GM18508 (cell line): ENCODE results near the gene NAB2.

Experiments
- ATAC-seq: cut with Tn5 transposase; IDR thresholded peaks from one replicate; pipeline ENCODE4 v1.9.1; 2021; ENCODE audit warnings: moderate number of reproducible peaks; ENCODE audit not compliant: insufficient read depth, unreplicated experiment

NAB2 gene

DNA sequence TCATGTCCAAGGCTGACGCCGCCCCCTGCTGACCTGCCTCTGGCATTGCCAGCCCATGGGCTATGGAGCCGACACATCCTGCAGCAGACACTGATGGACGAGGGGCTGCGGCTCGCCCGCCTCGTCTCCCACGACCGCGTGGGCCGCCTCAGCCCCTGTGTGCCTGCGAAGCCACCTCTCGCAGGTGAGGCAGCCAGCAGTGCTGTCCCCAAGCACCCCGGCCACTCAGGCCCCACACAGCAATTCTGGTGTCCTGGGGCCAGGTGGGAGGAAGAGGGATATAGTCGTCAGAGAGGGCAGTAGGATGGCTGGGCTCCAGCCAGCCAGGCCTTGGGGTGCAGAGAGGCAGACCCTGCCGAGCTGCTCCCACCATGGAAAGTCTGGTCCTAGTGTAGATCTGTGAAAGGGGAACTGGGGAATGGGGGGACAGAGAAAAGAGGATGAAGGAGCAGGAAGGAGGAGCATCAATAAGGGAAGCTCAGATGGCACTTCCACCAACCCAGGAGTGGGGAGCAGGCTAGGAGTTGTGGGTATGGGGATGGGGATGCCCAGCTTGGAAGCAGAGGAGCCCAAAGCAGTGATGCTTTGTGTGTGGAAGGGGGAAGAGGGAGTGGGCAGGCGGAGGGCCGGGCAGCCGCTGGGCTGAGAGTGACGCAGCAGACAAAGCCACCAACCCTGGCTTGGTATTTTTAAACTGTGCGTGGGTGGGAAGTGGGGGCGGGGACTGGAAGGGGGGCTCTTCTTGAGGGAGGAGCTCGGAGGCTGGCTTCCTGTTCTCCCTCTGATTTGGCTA, 4.7 kb downstream of the NAB2 start:
- no peak for ATAC-seq

- no peak for ATAC-seq
Observed at GRCh38 chr12:57094208-57095160, 5.6 kb downstream of the NAB2 start.

DNA sequence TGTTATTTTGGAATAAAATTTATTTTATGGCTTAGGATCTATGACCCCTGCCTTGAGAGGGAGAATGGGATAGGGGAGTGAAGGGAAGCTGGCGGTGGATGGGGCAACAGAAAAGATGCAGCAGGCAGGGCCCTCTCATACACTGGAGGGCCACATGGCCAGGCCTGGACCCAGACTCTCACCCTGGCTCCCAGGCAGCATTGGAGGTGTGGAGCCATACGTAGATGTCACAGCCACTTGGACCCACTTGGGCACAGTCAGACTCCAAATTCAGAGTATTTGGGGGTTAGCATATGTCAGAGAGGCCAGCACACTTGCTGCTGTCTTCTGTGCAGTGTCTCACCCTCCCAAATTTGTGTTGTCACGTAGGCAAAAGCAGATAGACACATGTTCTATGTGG, 6.5 kb downstream of the NAB2 start:
- no peak for ATAC-seq

DNA sequence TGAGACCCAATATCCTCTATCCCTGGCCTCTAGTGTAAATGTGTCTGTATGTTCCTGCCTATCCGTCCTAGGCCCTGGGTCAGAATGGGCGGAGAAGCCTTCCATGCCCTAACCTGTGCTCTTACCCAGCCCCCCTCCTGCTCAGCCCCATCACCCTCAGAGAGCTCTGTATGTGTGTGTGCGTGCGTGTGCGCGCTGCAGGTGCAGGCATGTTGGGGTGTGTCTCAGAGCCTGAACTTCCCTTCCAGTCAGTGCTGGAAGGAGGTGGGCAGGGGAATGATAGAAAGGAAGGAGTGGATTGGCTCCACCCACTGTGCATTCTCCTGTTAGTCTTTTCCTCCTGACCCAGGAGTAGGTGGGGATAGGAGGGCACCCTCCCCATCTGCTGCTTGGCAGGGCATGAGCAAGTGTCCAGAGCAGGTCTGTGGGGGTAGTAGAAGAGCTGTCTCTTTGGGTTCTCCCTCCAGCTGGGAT, 7.2 kb downstream of the NAB2 start:
- no peak for ATAC-seq

DNA sequence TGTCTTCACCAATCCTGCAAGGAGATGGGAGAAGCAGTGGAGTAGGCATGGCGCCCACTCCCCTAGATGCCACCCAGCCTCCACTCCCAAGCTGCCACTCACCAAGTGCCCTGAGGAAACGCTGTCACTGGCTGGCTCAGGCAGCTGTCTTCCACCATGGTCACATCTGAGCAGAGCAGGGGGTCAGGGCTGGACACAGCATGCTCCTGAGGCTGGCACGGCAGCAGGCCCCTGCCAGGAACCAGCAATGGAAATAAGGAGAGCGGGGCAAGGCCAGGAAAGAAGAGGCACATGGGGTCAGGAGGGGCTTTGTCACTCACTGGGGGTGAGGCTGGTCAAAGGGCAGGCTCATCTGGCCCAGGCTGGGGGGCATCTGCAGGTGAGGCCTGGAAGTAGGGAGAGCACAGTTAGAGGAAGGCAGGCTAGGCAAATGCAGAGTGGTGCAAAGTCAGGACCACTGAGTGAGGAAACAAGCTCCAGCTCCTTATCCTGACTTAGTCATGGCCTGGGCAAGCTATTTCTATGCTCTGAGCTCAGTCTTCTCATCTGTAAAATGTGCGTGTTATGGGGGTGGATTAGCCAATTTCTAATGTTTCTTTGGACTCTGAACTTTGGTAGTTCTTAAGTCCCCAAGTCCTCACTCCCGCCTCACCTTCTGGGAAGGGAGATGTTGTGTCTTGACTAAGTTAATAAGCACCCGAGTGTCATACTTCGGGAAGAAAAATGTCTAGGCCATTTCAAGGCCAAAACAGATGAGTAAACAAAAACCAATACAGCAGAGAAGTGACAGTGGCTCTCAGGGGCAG, 8.0 kb downstream of the NAB2 start:
- no peak for ATAC-seq

- no peak for ATAC-seq
Observed at GRCh38 chr12:57097554-57097835, 8.6 kb downstream of the NAB2 start.

DNA sequence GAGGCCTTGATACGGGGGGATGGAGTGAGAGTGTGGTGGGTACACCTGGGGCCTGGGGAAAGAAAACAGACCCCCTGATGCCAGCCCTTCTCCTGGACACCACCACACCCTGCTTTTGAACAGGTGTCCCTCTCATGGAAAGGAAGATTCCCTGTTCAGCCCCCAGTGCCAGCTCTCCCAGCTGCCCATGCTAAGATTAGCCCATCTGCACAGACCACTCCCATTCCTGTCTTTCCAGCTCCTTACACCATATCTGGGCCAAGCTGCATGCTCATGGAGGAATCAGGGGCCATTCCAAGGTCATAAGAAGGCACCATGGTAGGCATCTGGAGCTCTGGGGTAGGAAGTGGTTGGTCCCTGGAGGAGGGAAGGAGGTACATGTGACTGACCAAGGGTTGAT, 9.6 kb downstream of the NAB2 start:
- no peak for ATAC-seq

GRCh38 chr12:57099047-57099714, 10.3 kb downstream of the NAB2 start:
- no peak for ATAC-seq

DNA sequence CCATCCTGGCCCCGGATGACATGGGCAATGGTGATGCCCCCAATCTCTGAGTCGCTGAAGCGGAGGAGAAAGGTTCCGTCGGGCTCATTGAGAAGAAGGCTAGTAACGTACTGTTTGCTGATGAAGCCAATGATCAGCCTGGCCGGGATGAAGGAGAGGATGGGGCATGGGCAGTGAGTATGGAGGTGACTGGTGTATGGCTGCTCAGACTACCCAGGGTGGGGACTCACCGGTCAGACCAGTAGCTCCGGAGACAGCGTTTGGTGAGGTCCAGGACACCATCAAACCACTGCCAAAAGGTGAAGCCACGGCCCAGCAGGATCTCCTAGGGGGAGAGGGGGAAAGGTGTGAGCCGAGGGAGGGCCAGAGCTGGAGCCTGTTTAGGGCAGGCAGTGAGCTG, 10.9 kb downstream of the NAB2 start:
- no peak for ATAC-seq

DNA sequence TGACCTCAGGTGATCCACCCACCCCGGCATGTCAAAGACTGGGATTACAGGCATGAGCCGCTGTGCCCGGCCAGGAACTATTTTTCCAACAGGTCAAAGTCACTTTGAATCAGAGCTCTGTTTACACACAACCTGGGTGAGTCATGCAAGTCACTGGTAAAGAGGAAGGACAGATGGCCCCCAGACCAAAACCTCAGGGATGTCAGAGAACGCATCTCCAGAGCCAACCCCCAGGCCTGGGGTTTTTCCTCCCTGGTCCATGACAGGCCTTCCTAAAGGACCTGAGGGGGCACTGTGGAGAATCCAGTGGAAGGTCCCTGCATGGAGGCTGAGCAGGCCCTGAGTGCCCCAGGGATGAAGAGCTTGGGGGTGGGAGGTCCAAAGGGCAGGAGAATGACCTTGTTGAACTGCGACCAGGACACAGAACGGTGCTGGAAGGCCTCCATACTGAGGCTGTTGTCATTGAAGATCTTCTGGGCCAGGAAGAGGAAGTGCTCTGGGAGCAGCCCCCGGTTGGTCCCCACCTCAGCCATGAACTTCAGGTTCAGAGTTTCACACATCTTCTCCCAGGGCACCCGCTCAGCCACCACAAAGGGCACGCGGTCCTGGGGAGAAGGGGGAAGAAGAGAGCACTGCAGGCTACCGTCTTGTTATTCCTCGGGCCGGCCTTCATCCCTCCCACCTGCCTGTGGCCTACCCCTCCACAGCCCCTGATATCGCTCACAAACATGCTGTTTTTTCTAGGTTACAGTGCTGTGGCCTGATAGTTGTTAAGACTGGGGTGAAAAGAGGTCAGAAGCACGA, 13.2 kb downstream of the NAB2 start:
- no peak for ATAC-seq

DNA sequence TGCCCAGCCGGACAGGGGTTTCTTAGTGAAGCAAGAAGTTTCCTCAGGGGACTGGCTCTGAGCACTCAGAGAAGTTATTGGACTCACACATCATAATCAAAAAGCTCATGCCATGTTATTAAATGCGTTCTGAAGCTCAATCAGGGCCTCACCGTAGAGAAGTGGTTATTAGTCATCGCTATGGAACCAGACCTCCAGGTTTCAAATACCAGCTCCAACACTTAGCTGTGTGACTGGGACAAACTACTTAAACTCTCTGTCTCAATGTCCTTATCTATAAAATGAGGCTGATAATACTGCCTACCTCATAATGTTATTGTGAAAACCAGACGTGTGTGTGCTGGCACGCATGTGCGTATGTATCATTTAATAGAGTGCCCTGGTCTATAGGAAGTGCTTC, 14.9 kb downstream of the NAB2 start:
- ATAC-seq = no peak

DNA sequence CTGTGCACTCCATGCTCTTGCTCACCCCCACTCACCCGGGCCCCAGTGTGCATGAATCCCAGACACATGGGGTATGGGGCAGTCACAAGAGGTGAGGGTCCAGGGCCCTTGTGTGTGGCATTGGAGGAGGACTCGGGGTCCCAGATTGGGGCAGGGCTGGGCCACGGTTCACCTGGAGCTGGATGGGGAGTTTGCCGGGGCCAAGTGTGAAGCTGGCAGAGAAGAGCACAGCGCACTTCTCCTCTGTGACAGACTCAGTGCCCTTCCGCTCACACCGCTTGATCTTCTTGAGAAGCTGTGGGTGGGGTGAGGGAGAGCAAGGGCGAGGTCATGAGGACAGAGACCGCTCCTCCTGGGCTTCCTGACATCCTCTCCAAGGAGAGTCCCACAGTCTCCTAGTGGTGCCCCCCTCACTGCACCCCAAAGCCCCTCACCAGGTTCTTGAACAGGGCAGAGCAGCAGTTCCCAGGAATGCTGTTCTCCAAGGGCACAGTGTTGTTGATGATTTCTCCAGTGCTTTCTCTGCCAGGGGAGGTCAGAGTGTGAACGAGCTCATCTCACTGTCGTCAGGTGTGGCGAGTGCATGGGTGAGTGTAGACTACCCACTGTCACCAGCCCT, 15.5 kb downstream of the NAB2 start:
- no peak for ATAC-seq

GRCh38 chr12:57105011-57105753, 16.3 kb downstream of the NAB2 start:
- ATAC-seq = no peak

GRCh38 chr12:57106021-57106708, 17.3 kb downstream of the NAB2 start:
- ATAC-seq = no peak

DNA sequence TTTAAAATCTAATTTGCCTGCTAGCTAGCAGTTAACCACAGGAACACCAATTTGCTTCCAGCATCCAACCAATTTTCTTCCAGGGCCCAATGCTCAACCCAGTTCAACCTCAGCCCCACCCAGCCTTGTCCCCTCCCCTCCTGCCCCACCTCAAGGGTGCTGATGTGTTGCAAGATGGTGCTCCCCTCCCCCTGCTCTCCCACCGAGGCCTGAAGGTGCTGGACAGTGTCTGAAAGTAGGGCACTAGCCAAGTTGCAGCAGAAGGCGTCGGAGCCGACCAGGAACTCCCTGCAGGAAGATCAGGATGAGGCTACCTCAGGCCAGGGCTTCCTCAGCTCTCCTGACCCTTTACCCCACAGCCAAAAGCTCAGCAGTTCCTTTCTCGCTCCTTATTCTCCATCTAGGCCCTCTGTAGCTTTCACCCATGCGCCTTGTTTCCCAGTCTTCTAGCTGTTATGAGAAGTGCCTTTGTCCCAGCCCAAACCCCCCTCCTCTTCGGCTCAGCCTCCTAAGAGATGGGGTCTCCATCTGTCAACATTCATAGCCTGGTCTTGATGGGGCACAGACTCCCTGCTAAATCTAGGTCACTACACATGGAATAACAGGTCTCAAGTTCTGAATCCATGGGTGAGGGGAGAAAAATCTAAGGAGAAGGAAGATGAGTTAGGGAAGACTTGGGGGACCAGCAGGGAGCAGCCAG, 18.7 kb downstream of the NAB2 start:
- no peak for ATAC-seq

- ATAC-seq = no peak
Observed at GRCh38 chr12:57109207-57110103, 20.5 kb downstream of the NAB2 start.
